ENCODE results near the gene TBL1XR1. TPM values are rescaled to one million over a fixed set of nuclear protein-coding genes. Genes with fewer than 3 reads are reported as not detected.

TBL1XR1 gene
- total RNA-seq, 1 experiment from 2014 or later, result 175 TPM

DNA sequence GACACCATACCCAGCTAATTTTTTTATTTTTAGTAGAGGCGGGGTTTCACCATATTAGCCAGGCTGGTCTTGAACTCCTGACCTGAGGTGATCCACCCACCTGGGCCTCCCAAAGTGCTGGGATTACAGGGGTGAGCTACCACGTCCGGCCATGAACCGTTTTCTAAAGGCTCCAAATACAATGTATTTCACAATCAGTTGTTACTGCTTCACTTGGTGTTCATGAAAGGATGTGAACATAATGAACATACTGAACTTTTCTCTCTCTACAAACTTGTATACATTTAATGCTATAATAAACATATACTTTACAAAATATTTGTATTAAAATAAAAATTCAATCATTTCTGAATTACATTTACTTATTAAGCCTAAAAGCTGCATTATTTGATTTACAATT is 28.9 kb downstream of the TBL1XR1 start:
- H3K27me3 Mint-ChIP-seq (ENCODE audit: low read depth), result no peaks in the 10 kb centered on the region
- H3K9me3 Mint-ChIP-seq, result no peaks in the 10 kb centered on the region
- no peak overlapping the region for H3K27ac ChIP-seq (ENCODE audit: insufficient read length, low read depth, low read length)
- DNase-seq, result no peak
- H3K79me2 ChIP-seq (ENCODE audit: insufficient read depth, low read length), result peaks cover 68% of the 10 kb centered on the region
- H2BK12ac ChIP-seq (ENCODE audit: insufficient read length, low read depth, low read length), result no peak overlapping the region
- H3K4me1 ChIP-seq (ENCODE audit: insufficient read depth, low read length), result peaks cover 6% of the 10 kb centered on the region; the same call in 1 of the 2 replicates
- H4K20me1 ChIP-seq (ENCODE audit: control insufficient read depth, insufficient read depth, insufficient read length), result peaks cover 3% of the 10 kb centered on the region
- no peak overlapping the region for H4K91ac ChIP-seq (ENCODE audit: insufficient read length, low read depth, low read length)
- no peak overlapping the region for H3K27ac Mint-ChIP-seq
- TF ChIP-seq, protein P1, sequence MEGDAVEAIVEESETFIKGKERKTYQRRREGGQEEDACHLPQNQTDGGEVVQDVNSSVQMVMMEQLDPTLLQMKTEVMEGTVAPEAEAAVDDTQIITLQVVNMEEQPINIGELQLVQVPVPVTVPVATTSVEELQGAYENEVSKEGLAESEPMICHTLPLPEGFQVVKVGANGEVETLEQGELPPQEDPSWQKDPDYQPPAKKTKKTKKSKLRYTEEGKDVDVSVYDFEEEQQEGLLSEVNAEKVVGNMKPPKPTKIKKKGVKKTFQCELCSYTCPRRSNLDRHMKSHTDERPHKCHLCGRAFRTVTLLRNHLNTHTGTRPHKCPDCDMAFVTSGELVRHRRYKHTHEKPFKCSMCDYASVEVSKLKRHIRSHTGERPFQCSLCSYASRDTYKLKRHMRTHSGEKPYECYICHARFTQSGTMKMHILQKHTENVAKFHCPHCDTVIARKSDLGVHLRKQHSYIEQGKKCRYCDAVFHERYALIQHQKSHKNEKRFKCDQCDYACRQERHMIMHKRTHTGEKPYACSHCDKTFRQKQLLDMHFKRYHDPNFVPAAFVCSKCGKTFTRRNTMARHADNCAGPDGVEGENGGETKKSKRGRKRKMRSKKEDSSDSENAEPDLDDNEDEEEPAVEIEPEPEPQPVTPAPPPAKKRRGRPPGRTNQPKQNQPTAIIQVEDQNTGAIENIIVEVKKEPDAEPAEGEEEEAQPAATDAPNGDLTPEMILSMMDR (conservative IDR thresholded peaks at IDR 0.05), result no peak
- no peaks in the 10 kb centered on the region for H3K79me1 ChIP-seq (ENCODE audit: insufficient read depth, low read depth, low read length, poor library complexity, severe bottlenecking)
- H2BK120ac ChIP-seq (ENCODE audit: low read depth, low read length, poor library complexity, severe bottlenecking), result no peak overlapping the region
- no CpG with 5 or more reads among the region's 4 CpGs for WGBS (ENCODE audit: extremely low coverage, insufficient read length, low lambda C conversion rate)
- H3K14ac ChIP-seq (ENCODE audit: insufficient read depth, low read length), result no peak overlapping the region
- H2AFZ ChIP-seq (ENCODE audit: low read length), result no peak overlapping the region
- H3K23me2 ChIP-seq (ENCODE audit: insufficient read length, low read depth, low read length, poor library complexity, severe bottlenecking), result no peaks in the 10 kb centered on the region
- no peak overlapping the region for H2AK5ac ChIP-seq (ENCODE audit: insufficient read length, low read length)
- no peak overlapping the region for H3K4me2 ChIP-seq (ENCODE audit: insufficient read depth, insufficient read length, low read length)
- H2BK20ac ChIP-seq (ENCODE audit: low read depth, low read length, poor library complexity, severe bottlenecking), result no peak overlapping the region
- H3K4me3 Mint-ChIP-seq, result no peak overlapping the region
- H4K8ac ChIP-seq (replicated peaks; ENCODE audit: insufficient read length, low read depth, low read length), result no peak overlapping the region
- H2BK5ac ChIP-seq (ENCODE audit: insufficient read length, low read length), result no peak overlapping the region
- no peak overlapping the region for H3T11ph ChIP-seq (ENCODE audit: low read length)
- H3K36me3 Mint-ChIP-seq (ENCODE audit: insufficient read depth in 1 of 3, low read depth in 3 of 3), result peaks cover 15 to 24% (median 15%) of the 10 kb centered on the region in 3 experiments; a peak in 6 of 7 replicates
- no peak overlapping the region for H4K5ac ChIP-seq (ENCODE audit: insufficient read length, low read depth, low read length)
- no peak overlapping the region for H2BK15ac ChIP-seq (ENCODE audit: low read depth, low read length)
- H3K27me3 ChIP-seq (ENCODE audit: insufficient read depth, low read length), result no peaks in the 10 kb centered on the region
- H3K56ac ChIP-seq (ENCODE audit: insufficient read length, low read depth, low read length), result no peak overlapping the region
- H3K9ac ChIP-seq (ENCODE audit: extremely low read depth, insufficient read length, low read length), result no peak overlapping the region
- H3K23ac ChIP-seq (ENCODE audit: insufficient read length, low read depth, low read length), result no peak overlapping the region
- H3K9me3 ChIP-seq (ENCODE audit: control insufficient read depth, low read depth, low read length), result no peaks in the 10 kb centered on the region
- H3K18ac ChIP-seq (ENCODE audit: insufficient read length, low read depth, low read length), result no peak overlapping the region
- no peak overlapping the region for H3K4ac ChIP-seq (ENCODE audit: low read depth, low read length)
- H3K4me1 Mint-ChIP-seq, result peaks cover 44 to 57% of the 10 kb centered on the region in 2 experiments

Measured in H9 (cell line).